Panc1 (cell line): ENCODE data around the gene TOGARAM2.

Source experiments
- CTCF ChIP-seq: fragments of 450-650 bp; IDR thresholded peaks from 2 replicates; pipeline ENCODE4 v1.5.1; 2017; ENCODE audit warnings: mild to moderate bottlenecking
- POLR2AphosphoS5 ChIP-seq: IDR thresholded peaks from 2 replicates; pipeline ENCODE4 v1.6.1; 2012; ENCODE audit warnings: mild to moderate bottlenecking, low read depth, low read length, moderate library complexity

- TF ChIP-seq CTCF (no peak), POLR2AphosphoS5 (no peak)
Observed at GRCh38 chr2:29064346-29064715, 83.2 kb downstream of the TOGARAM2 start.
